K562 (cell line): ENCODE data around the gene MARCHF11. TPM values are rescaled to one million over a fixed set of nuclear protein-coding genes. Genes with fewer than 3 reads are reported as not detected.

ENCODE experiments used
- DIDO1 ChIP-seq: fragments of 450-650 bp; IDR thresholded peaks from 2 replicates; pipeline ENCODE4 v1.6.1; 2016; ENCODE audit warnings: low read depth, missing biosample characterization, missing genetic modification characterization
- EP300 ChIP-seq: IDR thresholded peaks from 2 replicates; pipeline ENCODE4 v1.6.1; 2012; ENCODE audit warnings: low read length, improper control_type of control experiment
- GMEB1 ChIP-seq: fragments of 250-450 bp; sonication (Bioruptor Pico); IDR thresholded peaks from 2 replicates; pipeline ENCODE4 v1.4.0; 2020; ENCODE audit warnings: mild to moderate bottlenecking
- MTA3 ChIP-seq: fragments of 450-650 bp; formaldehyde crosslinking; IDR thresholded peaks from 2 replicates; pipeline ENCODE4 v1.6.1; 2017; ENCODE audit warnings: mild to moderate bottlenecking, borderline replicate concordance
- PTRF ChIP-seq: fragments of 450-650 bp; IDR thresholded peaks from 2 replicates; pipeline ENCODE4 v1.6.1; 2016; ENCODE audit warnings: mild to moderate bottlenecking, missing genetic modification characterization, missing compliant biosample characterization
- RCOR1 ChIP-seq, 2 experiments: IDR thresholded peaks; 2 replicates each; pipeline ENCODE4 v1.6.1; 2012; ENCODE audit warnings: low read depth in 2 of 2, low read length in 2 of 2, borderline replicate concordance in 1 of 2, improper control_type of control experiment in 1 of 2
- ZNF197 ChIP-seq: fragments of 200-800 bp; sonication (Bioruptor generic); IDR thresholded peaks from 2 replicates; pipeline ENCODE4 v1.6.1; 2016; ENCODE audit warnings: low read depth, missing genetic modification characterization, missing compliant biosample characterization
- ZNF655 ChIP-seq: fragments of 250-450 bp; sonication (Bioruptor Pico); IDR thresholded peaks from 2 replicates; pipeline ENCODE4 v1.5.0; 2021
- polyA plus RNA-seq, 8 experiments: library from polyadenylated mRNA; depleted of rRNA in 4 of 8; stranded (reverse) in 5 of 8; unstranded in 3 of 8; fragments of >200 nt; fragmentation: Nextera tagmentation in 2 of 8; fragmentation: Illumina TruSeq in 1 of 8; extraction: Ambion mirVana in 2 of 8; extraction: Trizol in 1 of 8; gene quantifications; 2 replicates each; pipeline versions ENCODE4 v1.2.1 to v1.2.3, GENCODE V29; 2011 to 2014; ENCODE audit warnings: inconsistent platforms in 1 of 8, missing spikeins in 1 of 8
- total RNA-seq, 7 experiments: library from RNA; depleted of rRNA in 6 of 7; stranded (reverse); fragments of >200 nt in 6 of 7; fragmentation: Illumina TruSeq in 2 of 7; extraction: Trizol in 2 of 7; gene quantifications; 2 replicates each; pipeline versions ENCODE4 v1.2.1 to v1.2.3, GENCODE V29; 2011 to 2021; ENCODE audit warnings: low replicate concordance in 1 of 7
- TF ChIP-seq, protein P1 (sequence below), 2 experiments: fragments of 450-650 bp; IDR thresholded peaks; 2 replicates each; pipeline ENCODE4 v1.6.1; 2018; ENCODE audit warnings: mild to moderate bottlenecking in 2 of 2, low read depth in 1 of 2; ENCODE audit not compliant: partially characterized antibody in 2 of 2

MARCHF11 gene
- total and polyA plus RNA-seq, 9 of the 15 experiments (the other 6 are each of a cell fraction or from before 2014, with no cell fraction given): not detected

DNA sequence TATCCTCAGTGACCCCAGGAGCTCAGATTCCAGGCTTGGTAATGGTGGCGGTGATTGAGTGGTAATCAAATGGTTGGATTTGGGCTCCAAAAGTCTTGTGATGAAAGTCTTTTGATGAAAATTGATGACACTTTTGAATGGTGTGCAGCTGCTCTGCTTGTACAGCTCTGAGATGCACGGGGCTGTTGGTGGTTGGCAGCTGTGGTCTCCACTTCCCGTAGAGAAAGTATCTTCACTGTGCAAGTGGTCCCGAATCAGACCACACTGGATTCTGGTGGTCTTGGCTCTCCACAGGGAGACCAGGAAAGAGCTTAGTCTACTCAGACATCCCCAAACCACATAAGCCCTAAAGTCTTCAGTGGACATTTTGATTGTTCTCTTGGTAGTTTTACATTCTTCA is 96.6 kb downstream of the MARCHF11 start (continued):
- TF ChIP-seq ZNF655 (CRISPR knock-in tag) (no peak), PTRF (no peak), DIDO1 (no peak), RCOR1 (IDR thresholded peaks at IDR 0.05; ENCODE audit: borderline replicate concordance in 1 of 2, low read depth in 2 of 2, low read length in 2 of 2) (no peak), GMEB1 (CRISPR knock-in tag) (no peak), MTA3 (no peak), ZNF197 (no peak), EP300 (no peak)
- TF ChIP-seq, protein P1, sequence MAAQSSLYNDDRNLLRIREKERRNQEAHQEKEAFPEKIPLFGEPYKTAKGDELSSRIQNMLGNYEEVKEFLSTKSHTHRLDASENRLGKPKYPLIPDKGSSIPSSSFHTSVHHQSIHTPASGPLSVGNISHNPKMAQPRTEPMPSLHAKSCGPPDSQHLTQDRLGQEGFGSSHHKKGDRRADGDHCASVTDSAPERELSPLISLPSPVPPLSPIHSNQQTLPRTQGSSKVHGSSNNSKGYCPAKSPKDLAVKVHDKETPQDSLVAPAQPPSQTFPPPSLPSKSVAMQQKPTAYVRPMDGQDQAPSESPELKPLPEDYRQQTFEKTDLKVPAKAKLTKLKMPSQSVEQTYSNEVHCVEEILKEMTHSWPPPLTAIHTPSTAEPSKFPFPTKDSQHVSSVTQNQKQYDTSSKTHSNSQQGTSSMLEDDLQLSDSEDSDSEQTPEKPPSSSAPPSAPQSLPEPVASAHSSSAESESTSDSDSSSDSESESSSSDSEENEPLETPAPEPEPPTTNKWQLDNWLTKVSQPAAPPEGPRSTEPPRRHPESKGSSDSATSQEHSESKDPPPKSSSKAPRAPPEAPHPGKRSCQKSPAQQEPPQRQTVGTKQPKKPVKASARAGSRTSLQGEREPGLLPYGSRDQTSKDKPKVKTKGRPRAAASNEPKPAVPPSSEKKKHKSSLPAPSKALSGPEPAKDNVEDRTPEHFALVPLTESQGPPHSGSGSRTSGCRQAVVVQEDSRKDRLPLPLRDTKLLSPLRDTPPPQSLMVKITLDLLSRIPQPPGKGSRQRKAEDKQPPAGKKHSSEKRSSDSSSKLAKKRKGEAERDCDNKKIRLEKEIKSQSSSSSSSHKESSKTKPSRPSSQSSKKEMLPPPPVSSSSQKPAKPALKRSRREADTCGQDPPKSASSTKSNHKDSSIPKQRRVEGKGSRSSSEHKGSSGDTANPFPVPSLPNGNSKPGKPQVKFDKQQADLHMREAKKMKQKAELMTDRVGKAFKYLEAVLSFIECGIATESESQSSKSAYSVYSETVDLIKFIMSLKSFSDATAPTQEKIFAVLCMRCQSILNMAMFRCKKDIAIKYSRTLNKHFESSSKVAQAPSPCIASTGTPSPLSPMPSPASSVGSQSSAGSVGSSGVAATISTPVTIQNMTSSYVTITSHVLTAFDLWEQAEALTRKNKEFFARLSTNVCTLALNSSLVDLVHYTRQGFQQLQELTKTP (IDR thresholded peaks at IDR 0.05; ENCODE audit: low read depth in 1 of 2, partially characterized antibody in 2 of 2): no peak
